Measurements from ENCODE around the gene CCDC97.

The CCDC97 gene

DNA sequence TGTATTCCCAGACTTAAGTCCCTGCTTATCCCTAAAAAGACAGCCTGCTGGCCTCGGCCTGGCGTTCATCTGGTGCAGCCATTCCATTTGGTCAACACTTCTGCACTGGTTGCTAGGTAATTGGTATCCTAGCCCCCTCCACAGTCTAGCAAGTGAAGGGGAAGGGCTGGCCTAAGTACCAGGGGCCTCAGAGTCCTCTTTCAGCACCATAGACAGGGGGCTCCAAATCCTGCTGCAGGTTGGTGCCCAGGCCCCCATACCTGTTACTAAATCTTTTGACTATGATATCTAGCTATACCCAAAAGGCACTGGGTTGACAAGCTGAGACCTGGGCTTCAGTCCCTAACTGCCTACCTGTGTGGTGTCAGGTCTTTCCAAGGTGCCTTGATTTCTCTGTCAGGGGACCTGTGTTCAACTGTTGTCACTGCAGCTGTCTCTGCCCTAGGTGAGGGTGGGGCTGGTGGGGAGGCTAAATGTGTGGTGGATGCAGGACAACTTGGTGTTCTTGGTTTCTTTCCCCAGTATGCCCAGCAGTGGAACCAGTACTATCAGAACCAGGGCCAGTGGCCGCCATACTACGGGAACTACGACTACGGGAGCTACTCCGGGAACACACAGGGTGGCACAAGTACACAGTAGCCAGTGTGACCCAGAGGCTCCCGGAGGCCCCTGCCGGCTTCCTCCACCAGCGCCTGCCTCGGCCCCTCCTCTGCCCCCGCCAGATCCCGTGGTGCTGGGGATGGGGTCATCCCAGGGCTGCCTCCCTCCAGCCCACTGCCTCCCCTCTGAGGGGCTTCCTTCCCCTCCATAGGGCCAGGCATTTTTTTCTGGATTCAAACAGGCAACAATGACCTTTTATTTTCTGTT is 3.8 kb upstream of the CCDC97 start:
- peaks cover 95% of the 10 kb centered on the region for H3K4me1 Mint-ChIP-seq
- no peak overlapping the region for H3K4me3 Mint-ChIP-seq
- H3K27me3 Mint-ChIP-seq, result no peaks in the 10 kb centered on the region
- H3K36me3 Mint-ChIP-seq (ENCODE audit: low read depth), result peaks cover 57% of the 10 kb centered on the region
- peak overlapping the region; percentile 97 for H3K27ac Mint-ChIP-seq
- DNase-seq (no peak), ATAC-seq (no peak)
- no peaks in the 10 kb centered on the region for H3K9me3 Mint-ChIP-seq

DNA sequence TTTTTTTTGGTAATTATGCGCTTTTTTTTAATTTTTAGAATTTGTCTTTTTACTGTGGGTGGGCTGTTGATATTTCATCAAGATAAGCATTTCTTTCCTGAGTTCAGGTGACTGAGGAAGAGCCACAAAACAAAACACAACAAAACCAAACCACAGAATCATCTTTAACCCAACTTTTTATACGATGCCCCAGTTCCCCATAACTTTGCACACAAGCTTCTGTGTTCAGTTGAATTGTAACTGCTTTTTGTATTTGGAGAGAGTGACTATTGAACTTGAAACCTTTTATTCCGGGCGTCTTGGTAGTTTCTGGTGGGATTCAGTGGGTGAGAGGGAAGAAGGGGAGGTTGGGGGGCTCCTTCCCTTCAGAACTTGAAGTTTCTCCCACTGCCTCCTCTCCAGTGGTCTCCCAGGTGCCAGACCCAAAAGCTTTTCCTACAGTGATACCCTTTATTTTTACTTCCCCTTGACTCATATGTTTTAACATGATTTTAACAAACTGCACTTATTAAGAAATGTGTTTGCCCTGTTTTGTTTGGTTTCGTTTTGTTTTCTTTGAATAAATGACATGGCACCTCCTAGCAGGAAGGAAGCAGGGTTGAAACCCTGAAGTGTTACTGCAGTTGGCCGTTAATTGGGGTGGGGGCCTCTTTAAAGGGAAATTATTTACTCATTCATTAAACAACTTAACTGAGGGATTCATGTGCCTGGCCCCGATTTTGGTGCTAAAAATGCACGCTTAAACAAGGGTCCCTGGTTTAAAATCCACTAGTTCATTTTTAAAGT is 2.7 kb upstream of the CCDC97 start:
- Mint-ChIP-seq H3K4me3 (peak overlapping the region; percentile 51), H3K27me3 (no peaks in the 10 kb centered on the region), H3K27ac (peak overlapping the region; percentile 97), H3K9me3 (no peaks in the 10 kb centered on the region), H3K4me1 (peaks cover 95% of the 10 kb centered on the region), H3K36me3 (ENCODE audit: low read depth) (peaks cover 51% of the 10 kb centered on the region)
- no peak for DNase-seq
- ATAC-seq, result no peak

DNA sequence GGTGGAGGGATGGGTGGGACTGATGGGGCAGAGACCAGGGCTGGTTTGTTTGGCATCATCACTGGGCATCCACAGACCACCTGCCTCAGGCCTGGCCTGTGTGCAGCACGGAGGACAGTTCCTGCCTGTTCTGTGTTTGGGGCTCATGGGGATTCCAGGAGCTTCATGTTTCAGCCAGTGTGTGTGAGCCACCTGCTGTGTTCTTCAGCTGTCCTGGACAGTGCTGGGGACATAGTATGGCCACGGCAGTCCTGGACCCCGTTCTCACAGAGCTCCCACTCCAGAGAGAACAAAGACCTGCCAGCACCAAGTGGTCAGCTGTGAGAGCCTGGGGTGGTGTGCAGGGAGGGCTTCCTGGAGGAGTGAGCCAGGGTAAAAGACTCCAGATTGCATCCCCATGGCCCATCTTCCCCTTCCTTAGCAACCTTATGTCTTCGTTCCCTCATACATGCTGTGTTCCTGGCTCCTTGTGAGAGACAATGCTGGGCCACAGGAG is 2.0 kb upstream of the CCDC97 start:
- ATAC-seq (peak; percentile 1), DNase-seq (no peak)
- Mint-ChIP-seq H3K36me3 (ENCODE audit: low read depth) (peaks cover 51% of the 10 kb centered on the region), H3K27ac (peak overlapping the region; percentile 97), H3K27me3 (no peaks in the 10 kb centered on the region), H3K9me3 (no peaks in the 10 kb centered on the region), H3K4me3 (peak overlapping the region; percentile 99), H3K4me1 (peaks cover 91% of the 10 kb centered on the region)

DNA sequence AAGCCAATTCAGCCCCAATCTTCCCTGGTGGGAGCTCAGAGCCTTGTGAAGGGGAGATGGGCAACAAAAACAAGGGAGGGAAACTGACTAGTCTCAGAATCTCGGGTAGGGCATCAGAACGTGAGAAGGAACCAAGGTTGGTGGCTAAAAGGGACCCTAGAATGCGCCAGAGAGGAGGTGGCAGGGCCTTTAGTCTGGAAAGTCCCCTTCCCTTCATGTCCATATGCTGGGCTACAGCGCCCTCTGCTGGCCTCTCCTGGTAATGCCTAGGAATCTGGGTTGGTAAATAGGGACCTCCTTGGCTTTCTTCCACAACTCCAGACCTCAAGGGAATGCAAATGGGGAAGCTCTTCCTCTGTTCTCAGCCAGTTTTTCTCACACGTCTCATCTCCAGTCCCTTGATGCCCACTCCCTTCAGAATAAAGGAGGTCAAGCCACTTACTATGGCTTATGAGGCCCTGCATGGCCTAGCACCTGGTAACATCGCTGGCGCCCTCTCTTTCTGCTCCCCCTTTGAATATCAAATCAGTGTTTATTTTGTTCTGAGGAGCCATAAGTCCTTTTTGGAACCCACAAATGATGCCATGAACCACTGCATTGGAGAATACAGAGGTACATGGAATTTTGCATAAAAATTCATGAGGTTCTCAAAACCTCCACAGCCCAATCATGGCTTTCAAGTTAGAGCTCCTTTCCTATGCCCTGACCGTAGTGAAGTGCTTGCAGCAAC is 1.4 kb upstream of the CCDC97 start:
- peak; percentile 95 for DNase-seq
- no peaks in the 10 kb centered on the region for H3K27me3 Mint-ChIP-seq

DNA sequence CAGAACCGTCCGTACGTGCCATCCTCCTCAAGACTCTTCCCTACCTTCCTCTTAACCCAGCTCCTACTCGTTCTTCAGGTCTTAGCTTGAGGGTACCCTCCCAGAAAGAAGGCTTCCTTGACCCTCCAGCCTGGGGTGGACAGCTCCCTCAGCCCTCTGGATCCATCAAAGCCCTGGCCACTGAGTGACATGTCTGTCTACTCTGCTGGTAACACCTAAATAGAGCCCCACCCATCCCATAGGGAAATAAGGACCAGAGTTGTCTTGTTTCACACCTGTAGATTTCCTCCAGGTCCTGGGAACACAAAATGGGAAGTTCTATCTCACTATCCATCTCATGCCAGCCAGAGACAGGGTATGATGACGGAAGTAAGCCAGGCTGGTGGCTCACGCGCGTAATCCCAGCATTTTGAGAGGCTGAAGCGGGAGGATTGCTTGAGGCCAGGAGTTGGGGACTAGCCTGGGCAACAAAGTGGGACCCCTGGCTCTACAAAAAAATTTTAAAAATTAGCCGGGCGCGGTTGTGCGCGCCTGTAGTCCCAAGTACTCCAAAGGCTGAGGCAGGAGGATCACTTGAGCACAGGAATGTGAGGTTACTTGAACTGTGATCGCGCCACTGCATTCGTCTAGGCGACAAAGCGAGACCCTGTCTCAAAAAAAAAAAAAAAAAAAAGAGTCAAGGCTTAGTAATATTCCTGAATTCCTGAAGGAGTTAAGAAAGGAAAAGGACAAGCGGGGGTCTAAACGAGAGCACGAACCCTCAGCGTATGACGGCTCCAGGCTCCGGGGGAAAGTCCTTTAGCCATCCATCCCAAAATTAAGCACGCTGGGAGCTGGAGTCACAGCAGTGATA is 566 bp upstream of the CCDC97 start:
- DNase-seq, result no peak
- peak overlapping the region; percentile 97 for H3K27ac Mint-ChIP-seq
- H3K4me3 Mint-ChIP-seq, result peak overlapping the region; percentile 99

More for the DNA sequence above, 1.4 kb upstream of the CCDC97 start:
- peak; percentile 46 for ATAC-seq
- H3K4me3 Mint-ChIP-seq, result peak overlapping the region; percentile 99
- H3K4me1 Mint-ChIP-seq, result peaks cover 91% of the 10 kb centered on the region
- H3K27ac Mint-ChIP-seq, result peak overlapping the region; percentile 97
- H3K36me3 Mint-ChIP-seq (ENCODE audit: low read depth), result peaks cover 53% of the 10 kb centered on the region
- H3K9me3 Mint-ChIP-seq, result no peaks in the 10 kb centered on the region

DNA sequence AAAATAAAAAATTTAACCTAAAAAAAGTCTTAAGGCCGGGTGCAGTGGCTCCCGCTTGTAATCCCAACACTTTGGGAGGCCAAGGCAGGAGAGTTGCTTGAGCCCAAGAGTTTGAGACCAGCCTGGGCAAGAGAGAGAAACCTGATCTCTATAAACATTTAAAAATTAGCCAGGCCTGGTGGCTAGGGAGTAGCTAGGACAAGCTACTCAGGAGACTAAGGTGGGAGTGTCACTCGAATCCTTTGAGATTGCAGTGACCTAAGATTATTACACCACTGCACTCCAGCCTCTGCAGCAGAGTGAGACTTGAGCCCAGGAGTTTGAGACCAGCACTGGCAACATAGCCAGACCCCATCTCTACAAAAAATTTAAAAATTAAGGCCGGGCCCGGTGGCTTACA is 1.1 kb downstream of the CCDC97 start:
- H3K27me3 Mint-ChIP-seq, result no peaks in the 10 kb centered on the region
- DNase-seq, result no peak
- H3K4me3 Mint-ChIP-seq, result peak overlapping the region; percentile 99
- no peak for ATAC-seq
- H3K27ac Mint-ChIP-seq, result peak overlapping the region; percentile 97
- no peaks in the 10 kb centered on the region for H3K9me3 Mint-ChIP-seq
- peaks cover 40% of the 10 kb centered on the region for H3K36me3 Mint-ChIP-seq (ENCODE audit: low read depth)
- H3K4me1 Mint-ChIP-seq, result peaks cover 70% of the 10 kb centered on the region

More for the DNA sequence above, 566 bp upstream of the CCDC97 start:
- Mint-ChIP-seq H3K9me3 (no peaks in the 10 kb centered on the region), H3K4me1 (peaks cover 83% of the 10 kb centered on the region), H3K27me3 (no peaks in the 10 kb centered on the region), H3K36me3 (ENCODE audit: low read depth) (peaks cover 50% of the 10 kb centered on the region)
- ATAC-seq, result no peak

DNA sequence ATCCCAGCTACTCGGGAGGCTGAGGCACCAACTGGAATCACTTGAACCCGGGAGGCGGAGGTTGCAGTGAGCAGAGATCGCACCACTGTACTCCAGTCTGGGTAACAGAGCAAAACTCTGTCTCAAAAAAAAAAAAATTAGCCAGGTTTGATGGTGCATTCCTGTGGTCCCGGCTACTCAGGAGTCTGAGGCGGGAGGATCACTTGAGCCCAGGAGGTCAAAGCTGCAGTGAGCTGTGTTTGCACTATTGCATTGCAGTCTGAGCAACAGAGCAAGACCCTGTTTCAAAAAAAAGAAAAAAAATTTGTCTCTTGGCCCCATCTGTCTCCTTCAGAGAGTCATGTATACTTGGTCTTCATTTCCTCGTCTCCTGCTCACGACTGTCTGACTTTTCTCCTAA is 1.6 kb downstream of the CCDC97 start:
- peaks cover 38% of the 10 kb centered on the region for H3K36me3 Mint-ChIP-seq (ENCODE audit: low read depth)
- H3K27ac Mint-ChIP-seq, result peak overlapping the region; percentile 76
- ATAC-seq, result no peak
- H3K27me3 Mint-ChIP-seq, result no peaks in the 10 kb centered on the region
- no peak for DNase-seq
- H3K4me3 Mint-ChIP-seq, result peak overlapping the region; percentile 99
- H3K9me3 Mint-ChIP-seq, result no peaks in the 10 kb centered on the region
- peaks cover 67% of the 10 kb centered on the region for H3K4me1 Mint-ChIP-seq

DNA sequence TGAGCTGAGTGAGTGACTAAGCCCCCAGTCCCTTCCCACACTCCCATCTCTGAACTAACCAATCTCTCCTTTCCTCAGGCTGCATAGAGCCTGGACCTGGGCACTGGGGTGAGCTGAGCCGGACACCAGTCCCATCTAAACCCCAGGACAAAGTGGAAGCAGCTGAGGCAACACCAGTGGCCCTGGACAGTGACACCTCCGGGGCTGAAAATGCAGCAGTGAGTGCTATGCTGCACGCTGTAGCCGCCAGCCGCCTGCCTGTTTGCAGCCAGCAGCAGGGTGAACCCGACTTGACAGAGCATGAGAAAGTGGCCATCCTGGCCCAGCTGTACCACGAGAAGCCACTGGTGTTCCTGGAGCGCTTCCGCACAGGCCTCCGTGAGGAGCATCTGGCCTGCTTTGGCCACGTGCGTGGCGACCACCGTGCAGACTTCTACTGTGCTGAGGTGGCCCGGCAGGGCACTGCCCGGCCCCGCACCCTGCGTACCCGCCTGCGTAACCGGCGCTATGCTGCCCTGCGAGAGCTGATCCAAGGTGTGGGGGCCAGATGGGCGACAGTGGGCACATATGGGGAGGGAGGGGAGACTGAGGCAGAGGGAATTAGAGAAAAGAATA is 6.4 kb downstream of the CCDC97 start:
- H3K4me3 Mint-ChIP-seq, result no peak overlapping the region
- no peaks in the 10 kb centered on the region for H3K27me3 Mint-ChIP-seq
- no peaks in the 10 kb centered on the region for H3K9me3 Mint-ChIP-seq
- H3K27ac Mint-ChIP-seq, result peak overlapping the region; percentile 9
- DNase-seq, result no peak
- peaks cover 24% of the 10 kb centered on the region for H3K4me1 Mint-ChIP-seq
- ATAC-seq, result no peak
- H3K36me3 Mint-ChIP-seq (ENCODE audit: low read depth), result peaks cover 41% of the 10 kb centered on the region

DNA sequence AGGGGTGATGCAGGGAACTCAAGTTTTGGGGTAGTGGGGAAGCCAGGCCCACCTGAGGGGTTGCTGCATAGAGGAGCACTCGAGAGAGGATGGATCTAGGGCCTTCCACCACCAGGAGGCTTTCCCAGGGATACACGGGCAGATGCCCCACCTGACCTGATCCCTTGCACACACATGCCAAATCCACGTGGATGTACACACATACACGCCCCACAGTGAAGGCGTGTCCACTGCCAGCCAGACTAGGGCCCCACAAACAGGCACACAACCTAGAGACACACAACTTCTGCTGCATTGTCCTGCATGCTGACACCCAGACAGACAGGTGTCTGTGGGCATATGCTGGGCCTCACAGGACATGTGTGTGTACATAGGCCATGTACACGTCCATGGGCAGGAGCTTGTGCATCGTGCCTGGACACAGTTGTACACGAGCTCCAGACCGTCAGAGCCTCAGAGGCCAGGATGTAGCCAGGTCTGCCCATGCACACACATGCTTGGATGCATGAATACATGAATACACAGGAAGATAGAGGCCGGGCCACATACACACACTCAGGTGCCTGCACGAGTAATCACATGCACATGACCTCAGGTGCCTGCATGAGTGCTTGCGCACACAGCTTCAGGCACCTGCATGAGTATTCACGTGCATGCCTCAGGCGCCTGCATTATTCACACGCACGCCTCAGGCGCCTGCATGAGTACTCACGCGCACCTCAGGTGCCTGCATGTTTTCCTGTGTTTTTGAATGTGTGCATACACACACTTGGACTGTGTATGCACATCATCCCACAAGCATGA is 8.9 kb downstream of the CCDC97 start:
- Mint-ChIP-seq H3K9me3 (no peaks in the 10 kb centered on the region), H3K4me1 (peaks cover 22% of the 10 kb centered on the region), H3K4me3 (no peak overlapping the region), H3K36me3 (ENCODE audit: low read depth) (peaks cover 27% of the 10 kb centered on the region), H3K27me3 (no peaks in the 10 kb centered on the region), H3K27ac (peak overlapping the region; percentile 14)
- no peak for DNase-seq
- ATAC-seq, result no peak

DNA sequence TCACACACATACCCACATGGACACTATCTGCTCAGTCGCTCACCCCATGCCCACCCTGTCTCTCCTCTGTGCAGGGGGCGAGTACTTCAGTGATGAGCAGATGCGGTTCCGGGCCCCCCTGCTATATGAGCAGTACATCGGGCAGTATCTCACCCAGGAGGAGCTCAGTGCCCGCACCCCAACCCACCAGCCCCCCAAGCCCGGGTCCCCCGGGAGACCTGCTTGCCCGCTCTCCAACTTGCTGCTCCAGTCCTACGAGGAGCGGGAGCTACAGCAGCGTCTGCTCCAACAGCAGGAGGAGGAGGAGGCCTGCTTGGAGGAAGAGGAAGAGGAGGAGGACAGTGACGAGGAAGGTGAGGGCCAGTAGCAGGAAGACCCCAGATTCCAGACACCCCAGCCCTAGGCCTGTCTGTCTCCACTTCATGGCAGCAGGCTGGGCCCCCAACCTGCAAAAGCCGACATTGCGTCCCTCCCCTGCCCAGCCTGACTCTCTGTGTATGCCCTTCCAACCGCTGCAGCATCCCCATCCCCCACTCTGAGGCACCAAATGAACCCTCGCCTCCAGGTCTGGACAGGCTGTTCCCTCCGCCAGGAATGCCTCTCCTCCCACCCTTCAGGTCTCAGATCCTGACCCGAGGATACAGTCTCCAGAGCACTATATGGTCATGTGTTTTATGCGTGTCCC is 9.7 kb downstream of the CCDC97 start:
- Mint-ChIP-seq H3K27ac (peak overlapping the region; percentile 39), H3K27me3 (no peaks in the 10 kb centered on the region), H3K9me3 (no peaks in the 10 kb centered on the region), H3K4me1 (peaks cover 29% of the 10 kb centered on the region), H3K4me3 (no peak overlapping the region), H3K36me3 (ENCODE audit: low read depth) (peaks cover 23% of the 10 kb centered on the region)
- ATAC-seq (no peak), DNase-seq (no peak)

DNA sequence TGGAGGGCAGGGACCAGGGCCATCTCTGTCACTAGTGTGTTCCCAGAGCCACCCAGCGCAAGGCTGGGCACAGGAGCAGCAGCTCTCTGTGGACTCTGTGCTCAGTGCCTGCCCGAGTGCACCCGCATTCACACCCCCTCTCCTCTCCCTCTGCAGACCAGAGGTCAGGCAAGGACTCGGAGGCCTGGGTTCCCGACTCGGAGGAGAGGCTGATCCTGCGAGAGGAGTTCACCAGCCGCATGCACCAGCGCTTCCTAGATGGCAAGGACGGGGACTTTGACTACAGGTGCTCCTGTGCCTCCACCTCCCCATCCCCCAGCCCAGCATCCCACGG is 10.2 kb downstream of the CCDC97 start:
- H3K4me1 Mint-ChIP-seq, result peaks cover 32% of the 10 kb centered on the region
- DNase-seq (no peak), ATAC-seq (no peak)
- no peaks in the 10 kb centered on the region for H3K27me3 Mint-ChIP-seq
- H3K27ac Mint-ChIP-seq, result no peak overlapping the region
- peaks cover 23% of the 10 kb centered on the region for H3K36me3 Mint-ChIP-seq (ENCODE audit: low read depth)
- no peak overlapping the region for H3K4me3 Mint-ChIP-seq
- H3K9me3 Mint-ChIP-seq, result no peaks in the 10 kb centered on the region

DNA sequence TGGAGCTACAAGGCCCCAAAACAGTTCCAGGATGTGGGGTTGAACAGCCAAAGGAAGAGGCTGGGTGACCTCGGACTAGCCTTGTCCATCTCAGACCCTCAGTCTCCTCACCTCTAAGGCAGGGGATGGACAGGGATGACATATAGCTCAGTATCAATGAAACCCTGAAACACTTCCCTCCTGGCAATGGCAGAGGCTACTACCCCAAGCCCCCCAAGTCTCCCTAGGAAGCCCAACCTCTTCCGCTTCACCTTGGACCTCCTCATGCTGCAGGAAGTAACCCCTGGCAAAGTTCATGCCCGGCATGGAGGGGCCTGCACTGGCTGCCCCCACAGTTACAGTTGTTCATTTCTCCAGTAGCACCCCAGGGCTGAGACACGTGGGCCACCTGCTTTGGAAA is 10.6 kb downstream of the CCDC97 start:
- Mint-ChIP-seq H3K36me3 (ENCODE audit: low read depth) (peaks cover 25% of the 10 kb centered on the region), H3K4me1 (peaks cover 36% of the 10 kb centered on the region), H3K9me3 (no peaks in the 10 kb centered on the region), H3K4me3 (no peak overlapping the region), H3K27ac (no peak overlapping the region), H3K27me3 (no peaks in the 10 kb centered on the region)
- no peak for ATAC-seq
- no peak for DNase-seq
